ENCODE data around the gene OR52L1.

DNA sequence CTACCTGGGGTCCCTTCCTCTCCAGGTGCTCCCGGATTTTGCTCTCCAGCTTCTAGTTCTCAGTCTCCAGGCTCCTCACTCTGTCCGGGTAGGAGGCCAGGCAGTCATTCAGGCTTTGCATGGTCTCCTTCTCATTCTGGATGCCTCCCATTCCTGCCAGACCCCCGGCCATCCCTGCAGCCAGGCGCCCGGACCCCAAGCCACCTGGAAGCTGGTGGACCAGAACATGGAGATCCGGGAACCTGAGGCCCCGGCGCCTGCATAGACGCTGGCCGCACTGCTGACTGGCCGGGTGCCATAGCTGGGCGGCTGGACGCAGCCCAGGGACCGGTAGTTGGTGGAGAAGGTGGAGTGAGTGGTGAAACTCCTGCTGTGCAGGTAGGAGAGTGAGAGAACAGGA lies 8.0 kb upstream of the OR52L1 start:
- TF ChIP-seq, protein P1, sequence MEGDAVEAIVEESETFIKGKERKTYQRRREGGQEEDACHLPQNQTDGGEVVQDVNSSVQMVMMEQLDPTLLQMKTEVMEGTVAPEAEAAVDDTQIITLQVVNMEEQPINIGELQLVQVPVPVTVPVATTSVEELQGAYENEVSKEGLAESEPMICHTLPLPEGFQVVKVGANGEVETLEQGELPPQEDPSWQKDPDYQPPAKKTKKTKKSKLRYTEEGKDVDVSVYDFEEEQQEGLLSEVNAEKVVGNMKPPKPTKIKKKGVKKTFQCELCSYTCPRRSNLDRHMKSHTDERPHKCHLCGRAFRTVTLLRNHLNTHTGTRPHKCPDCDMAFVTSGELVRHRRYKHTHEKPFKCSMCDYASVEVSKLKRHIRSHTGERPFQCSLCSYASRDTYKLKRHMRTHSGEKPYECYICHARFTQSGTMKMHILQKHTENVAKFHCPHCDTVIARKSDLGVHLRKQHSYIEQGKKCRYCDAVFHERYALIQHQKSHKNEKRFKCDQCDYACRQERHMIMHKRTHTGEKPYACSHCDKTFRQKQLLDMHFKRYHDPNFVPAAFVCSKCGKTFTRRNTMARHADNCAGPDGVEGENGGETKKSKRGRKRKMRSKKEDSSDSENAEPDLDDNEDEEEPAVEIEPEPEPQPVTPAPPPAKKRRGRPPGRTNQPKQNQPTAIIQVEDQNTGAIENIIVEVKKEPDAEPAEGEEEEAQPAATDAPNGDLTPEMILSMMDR (IDR thresholded peaks at IDR 0.05), result no peak
- no peak for TF ChIP-seq POLR2A (IDR thresholded peaks at IDR 0.05)
